HepG2 (cell line): ENCODE data around the gene NRP1. TPM values are rescaled to one million over a fixed set of nuclear protein-coding genes. Genes with fewer than 3 reads are reported as not detected.

Source experiments
- FOSL2 ChIP-seq: sonication (generic); formaldehyde crosslinking; IDR thresholded peaks from 2 replicates; pipeline ENCODE4 v1.4.0; 2020; ENCODE audit warnings: missing genetic modification reagents
- GATA4 ChIP-seq: sonication (generic); IDR thresholded peaks from 2 replicates; pipeline ENCODE4 v1.6.1; 2016; ENCODE audit warnings: antibody characterized with exemption, low read depth, borderline replicate concordance
- KDM5A ChIP-seq: fragments of 200-600 bp; sonication (generic); IDR thresholded peaks from 2 replicates; pipeline ENCODE4 v1.7.0; 2018; ENCODE audit warnings: antibody characterized with exemption, mild to moderate bottlenecking, low read length, borderline replicate concordance
- MED8 ChIP-seq: sonication (generic); formaldehyde crosslinking; IDR thresholded peaks from 2 replicates; pipeline ENCODE4 v1.8.1; 2023; ENCODE audit warnings: mild to moderate bottlenecking, missing genetic modification reagents; ENCODE audit not compliant: insufficient replicate concordance
- MEIS2 ChIP-seq: sonication (generic); formaldehyde crosslinking; IDR thresholded peaks from 2 replicates; pipeline ENCODE4 v1.9.0; 2021; ENCODE audit warnings: mild to moderate bottlenecking, missing genetic modification reagents
- REST ChIP-seq, 2 experiments: IDR thresholded peaks; 2 replicates each; pipeline ENCODE4 v1.6.1; 2011 to 2012; ENCODE audit warnings: low read length in 2 of 2, borderline replicate concordance in 1 of 2, low read depth in 1 of 2, mild to moderate bottlenecking in 1 of 2, moderate library complexity in 1 of 2
- SMAD3 ChIP-seq: sonication (generic); formaldehyde crosslinking; IDR thresholded peaks from 2 replicates; pipeline ENCODE4 v1.4.0; 2020; ENCODE audit warnings: missing genetic modification reagents
- SOX6 ChIP-seq, 2 experiments: fragments of 450-650 bp in 1 of 2; sonication (generic) in 1 of 2; formaldehyde crosslinking in 1 of 2; IDR thresholded peaks; 2 replicates each; pipeline versions ENCODE4 v1.4.0 to v1.6.1; 2017 to 2020; ENCODE audit warnings: antibody characterized with exemption in 1 of 2, mild to moderate bottlenecking in 1 of 2, missing genetic modification reagents in 1 of 2
- ZBED4 ChIP-seq: sonication (generic); formaldehyde crosslinking; IDR thresholded peaks from 2 replicates; pipeline ENCODE4 v1.4.0; 2020; ENCODE audit warnings: missing genetic modification reagents, borderline replicate concordance
- ZKSCAN1 ChIP-seq: fragments of 150-350 bp; IDR thresholded peaks from 2 replicates; pipeline ENCODE4 v1.6.1; 2014; ENCODE audit warnings: low read length
- ZNF605 ChIP-seq: sonication (generic); formaldehyde crosslinking; IDR thresholded peaks from 2 replicates; pipeline ENCODE4 v1.8.0; 2022; ENCODE audit warnings: mild to moderate bottlenecking, missing genetic modification reagents
- ZNF644 ChIP-seq: IDR thresholded peaks from 2 replicates; pipeline ENCODE4 v1.6.1; 2016; ENCODE audit warnings: low read depth
- ZNF737 ChIP-seq: sonication (generic); formaldehyde crosslinking; IDR thresholded peaks from 2 replicates; pipeline ENCODE4 v1.5.0; 2020; ENCODE audit warnings: missing genetic modification reagents, mild to moderate bottlenecking, borderline replicate concordance
- ZNF776 ChIP-seq: sonication (generic); formaldehyde crosslinking; IDR thresholded peaks from 2 replicates; pipeline ENCODE4 v1.4.0; 2020; ENCODE audit warnings: mild to moderate bottlenecking, missing genetic modification reagents
- polyA plus RNA-seq, 8 experiments: library from polyadenylated mRNA; depleted of rRNA in 3 of 8; stranded (reverse) in 7 of 8; unstranded in 1 of 8; fragments of >200 nt; fragmentation: Illumina TruSeq in 4 of 8; extraction: Trizol in 4 of 8; gene quantifications; 2 replicates each; pipeline versions ENCODE4 v1.2.1 to v1.2.3, GENCODE V29; 2011 to 2016; ENCODE audit warnings: low read depth in 4 of 8, missing spikeins in 1 of 8, mixed read lengths in 1 of 8; ENCODE audit not compliant: insufficient read depth in 1 of 8
- total RNA-seq, 5 experiments: library from RNA; depleted of rRNA; stranded (reverse); fragments of >200 nt; fragmentation: Illumina TruSeq; extraction: Trizol; gene quantifications; 2 replicates each; pipeline ENCODE4 v1.2.3, GENCODE V29; 2016; ENCODE audit warnings: low read depth in 1 of 5
- TF ChIP-seq, protein P1 (sequence below): IDR thresholded peaks from 2 replicates; pipeline ENCODE4 v1.6.1; 2016; ENCODE audit warnings: missing biosample characterization, missing genetic modification reagents, low read depth
- TF ChIP-seq, protein P2 (sequence below): IDR thresholded peaks from 2 replicates; pipeline ENCODE4 v1.6.1; 2018; ENCODE audit warnings: missing genetic modification reagents, mild to moderate bottlenecking, missing compliant biosample characterization

The NRP1 gene
- total and polyA plus RNA-seq, 2 of the 13 experiments (the other 11 are each of a cell fraction or from before 2014, with no cell fraction given), result 5.3 to 5.8 TPM

DNA sequence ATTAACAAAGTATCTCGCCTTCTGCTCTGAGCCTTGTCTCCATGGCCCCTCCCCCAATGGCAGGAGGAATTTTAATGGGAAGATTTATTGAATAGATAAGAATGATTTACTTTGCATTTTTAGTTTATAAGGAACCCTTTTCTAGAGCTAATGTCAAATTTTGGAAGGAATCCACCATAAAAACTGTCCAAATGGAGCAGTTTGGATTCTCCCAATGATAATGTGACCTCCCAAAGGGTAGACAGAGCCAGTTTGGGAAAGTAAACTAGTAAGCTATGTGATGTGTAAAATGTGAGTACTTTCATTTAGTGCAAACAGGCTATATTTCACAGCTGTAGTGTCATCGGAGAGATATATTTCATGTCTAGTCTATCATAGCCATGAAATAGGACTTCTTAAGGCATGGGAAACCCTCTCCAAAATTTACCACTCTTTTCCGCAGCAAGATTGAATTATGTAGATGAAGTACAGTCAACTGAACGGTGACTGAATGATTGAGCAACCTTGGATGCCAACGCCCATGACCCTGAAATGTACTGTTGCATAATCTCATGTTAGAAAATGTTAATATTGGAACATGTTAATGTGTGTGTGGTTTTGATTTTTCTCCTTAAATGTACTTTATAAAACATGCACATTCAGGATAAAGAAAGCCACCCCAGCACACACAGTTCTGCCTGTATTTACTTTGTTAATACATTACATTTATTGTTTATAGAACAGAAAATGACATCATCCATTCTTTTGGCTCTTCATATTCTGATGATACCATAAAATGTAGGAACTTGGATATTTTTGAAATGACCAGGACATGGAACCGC, 140.6 kb downstream of the NRP1 start (continued):
- TF ChIP-seq ZNF737 (CRISPR knock-in tag) (no peak), FOSL2 (CRISPR knock-in tag) (peak; percentile 80), ZBED4 (CRISPR knock-in tag) (no peak), MEIS2 (no peak), ZNF605 (no peak), REST (IDR thresholded peaks at IDR 0.05; ENCODE audit: borderline replicate concordance in 1 of 2, low read depth in 1 of 2, low read length in 2 of 2) (no peak), MED8 (no peak), SOX6 (IDR thresholded peaks at IDR 0.05) (no peak), SOX6 (CRISPR knock-in tag; IDR thresholded peaks at IDR 0.05) (peak; percentile 65; the same call in 1 of the 2 replicates), SMAD3 (CRISPR knock-in tag) (0 out of 2 replicates have a peak, but pooled peaks have one; percentile 24), ZKSCAN1 (no peak), ZNF644 (CRISPR knock-in tag) (peak; percentile 87), ZNF776 (CRISPR knock-in tag) (no peak), GATA4 (no peak), KDM5A (no peak)
- TF ChIP-seq, protein P1, sequence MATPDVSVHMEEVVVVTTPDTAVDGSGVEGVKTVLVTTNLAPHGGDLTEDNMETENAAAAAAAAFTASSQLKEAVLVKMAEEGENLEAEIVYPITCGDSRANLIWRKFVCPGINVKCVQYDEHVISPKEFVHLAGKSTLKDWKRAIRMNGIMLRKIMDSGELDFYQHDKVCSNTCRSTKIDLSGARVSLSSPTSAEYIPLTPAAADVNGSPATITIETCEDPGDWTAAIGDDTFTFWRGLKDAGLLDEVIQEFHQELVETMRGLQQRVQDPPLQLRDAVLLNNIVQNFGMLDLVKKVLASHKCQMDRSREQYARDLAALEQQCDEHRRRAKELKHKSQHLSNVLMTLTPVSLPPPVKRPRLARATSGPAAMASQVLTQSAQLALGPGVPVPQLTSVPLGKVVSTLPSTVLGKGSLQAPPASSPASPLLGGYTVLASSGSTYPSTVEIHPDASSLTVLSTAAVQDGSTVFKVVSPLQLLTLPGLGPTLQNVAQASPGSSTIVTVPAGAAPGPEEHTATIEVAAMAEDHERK (CRISPR knock-in tag), result no peak
- TF ChIP-seq, protein P2, sequence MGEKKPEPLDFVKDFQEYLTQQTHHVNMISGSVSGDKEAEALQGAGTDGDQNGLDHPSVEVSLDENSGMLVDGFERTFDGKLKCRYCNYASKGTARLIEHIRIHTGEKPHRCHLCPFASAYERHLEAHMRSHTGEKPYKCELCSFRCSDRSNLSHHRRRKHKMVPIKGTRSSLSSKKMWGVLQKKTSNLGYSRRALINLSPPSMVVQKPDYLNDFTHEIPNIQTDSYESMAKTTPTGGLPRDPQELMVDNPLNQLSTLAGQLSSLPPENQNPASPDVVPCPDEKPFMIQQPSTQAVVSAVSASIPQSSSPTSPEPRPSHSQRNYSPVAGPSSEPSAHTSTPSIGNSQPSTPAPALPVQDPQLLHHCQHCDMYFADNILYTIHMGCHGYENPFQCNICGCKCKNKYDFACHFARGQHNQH (CRISPR knock-in tag), result peak; percentile 37; the same call in 1 of the 2 replicates
